SK-N-SH (cell line): ENCODE measurements around the gene SH3PXD2B. TPM values are rescaled to one million over a fixed set of nuclear protein-coding genes. Genes with fewer than 3 reads are reported as not detected.
"Not testable (repeated sequence)": the region's sequence is repeated elsewhere in the genome, so short reads cannot be mapped to it uniquely, and the experiment has no call there.

Experiments used
- CTCF ChIA-PET: fragments of 300-600, 350-600 bp; formaldehyde crosslinking; extraction: SDS; loops from one replicate; lab custom pipeline; 2021; lab: Yijun Ruan, JAX
- POLR2A ChIA-PET: fragments of 350-600 bp; sonication (Branson Sonifier 250); formaldehyde crosslinking; extraction: SDS; loops from one replicate; lab custom pipeline; 2020; ENCODE audit warnings: antibody characterized with exemption, inconsistent platforms; lab: Yijun Ruan, JAX
- DNase-seq: peaks from one replicate; pipeline ENCODE4 v3.0.0; 2012
- H2AFZ ChIP-seq: fragments of 200-600 bp; sonication (generic); 2 replicates; pipeline ENCODE4 v1.8.1; 2016; ENCODE audit warnings: antibody characterized with exemption, mild to moderate bottlenecking, low read depth
- H3F3A ChIP-seq: fragments of 200-600 bp; sonication (generic); replicated peaks from 2 replicates; pipeline ENCODE3; 2016; ENCODE audit warnings: antibody characterized with exemption, mild to moderate bottlenecking; ENCODE audit not compliant: insufficient read depth
- H3K27ac ChIP-seq, 2 experiments: fragments of 200-500 bp in 1 of 2; fragments of 200-600 bp in 1 of 2; sonication (Bioruptor generic) in 1 of 2; sonication (generic), shearing (Covaris generic) in 1 of 2; 2 replicates each; pipeline versions ENCODE4 v1.5.1 to v1.6.1; 2014 to 2016; ENCODE audit warnings: low read depth in 2 of 2, inconsistent platforms in 1 of 2, low read length in 1 of 2, mild to moderate bottlenecking in 1 of 2, mixed read lengths in 1 of 2
- H3K27me3 ChIP-seq: fragments of 200-600 bp; sonication (generic), shearing (Covaris generic); 2 replicates; pipeline ENCODE4 v1.6.1; 2016; ENCODE audit warnings: mixed run types; ENCODE audit not compliant: insufficient read depth
- H3K36me3 ChIP-seq, 2 experiments: fragments of 200-500 bp in 1 of 2; fragments of 200-600 bp in 1 of 2; sonication (Bioruptor generic) in 1 of 2; sonication (generic) in 1 of 2; replicated peaks in 1 of 2; 2 replicates each; pipeline versions ENCODE3 to v1.5.1; 2014 to 2016; ENCODE audit warnings: low read length in 1 of 2, mild to moderate bottlenecking in 1 of 2; ENCODE audit not compliant: insufficient read depth in 2 of 2, control insufficient read depth in 1 of 2
- H3K4me1 ChIP-seq, 2 experiments: fragments of 200-500 bp in 1 of 2; fragments of 200-600 bp in 1 of 2; sonication (Bioruptor generic) in 1 of 2; sonication (generic), shearing (Covaris generic) in 1 of 2; 2 replicates each; pipeline versions ENCODE4 v1.5.1 to v1.6.1; 2014 to 2016; ENCODE audit warnings: low read depth in 1 of 2, low read length in 1 of 2, mixed run types in 1 of 2; ENCODE audit not compliant: insufficient read depth in 2 of 2, control insufficient read depth in 1 of 2
- H3K4me2 ChIP-seq: fragments of 200-600 bp; sonication (generic), shearing (Covaris generic); 2 replicates; pipeline ENCODE4 v1.6.1; 2017; ENCODE audit warnings: mixed run types
- H3K4me3 ChIP-seq, 2 experiments: fragments of 200-500 bp in 1 of 2; fragments of 200-600 bp in 1 of 2; sonication (Bioruptor generic) in 1 of 2; sonication (generic), shearing (Covaris generic) in 1 of 2; 2 replicates each; pipeline versions ENCODE4 v1.5.1 to v1.8.1; 2014 to 2016; ENCODE audit warnings: low read depth in 2 of 2, inconsistent platforms in 1 of 2, low read length in 1 of 2, mild to moderate bottlenecking in 1 of 2, mixed read lengths in 1 of 2, moderate library complexity in 1 of 2
- H3K79me2 ChIP-seq: fragments of 200-600 bp; sonication (generic); 2 replicates; pipeline ENCODE4 v1.8.1; 2017; ENCODE audit warnings: mild to moderate bottlenecking; ENCODE audit not compliant: insufficient read depth
- H3K9ac ChIP-seq: fragments of 200-600 bp; sonication (generic); 2 replicates; pipeline ENCODE4 v1.6.1; 2017; ENCODE audit warnings: mixed run types
- H3K9me2 ChIP-seq: fragments of 200-600 bp; sonication (generic); 2 replicates; pipeline ENCODE4 v1.6.1; 2017; ENCODE audit warnings: mixed run types
- H3K9me3 ChIP-seq: fragments of 200-600 bp; sonication (generic); 2 replicates; pipeline ENCODE4 v1.6.1; 2017; ENCODE audit warnings: mixed run types, mild to moderate bottlenecking, moderate library complexity
- H4K20me1 ChIP-seq: fragments of 200-600 bp; sonication (generic); 2 replicates; pipeline ENCODE4 v1.6.1; 2017; ENCODE audit warnings: mild to moderate bottlenecking, mixed run types; ENCODE audit not compliant: insufficient read depth
- CHD2 ChIP-seq: fragments of 150-350 bp; IDR thresholded peaks from 2 replicates; pipeline ENCODE4 v1.6.1; 2018; ENCODE audit warnings: low read length; ENCODE audit not compliant: partially characterized antibody
- ELF1 ChIP-seq: IDR thresholded peaks from 2 replicates; pipeline ENCODE4 v1.4.0; 2012
- EP300 ChIP-seq, 2 experiments: IDR thresholded peaks; 2 replicates each; pipeline versions ENCODE4 v1.4.0 to v1.6.1; 2012; ENCODE audit warnings: borderline replicate concordance in 1 of 2, low read depth in 1 of 2, low read length in 1 of 2
- FOSL2 ChIP-seq: IDR thresholded peaks from 2 replicates; pipeline ENCODE4 v1.4.0; 2012; ENCODE audit warnings: low read depth, mild to moderate bottlenecking, moderate library complexity, borderline replicate concordance
- FOXJ3 ChIP-seq: sonication (generic); formaldehyde crosslinking; IDR thresholded peaks from 2 replicates; pipeline ENCODE4 v1.5.1; 2020; ENCODE audit warnings: mild to moderate bottlenecking, missing genetic modification reagents
- GABPA ChIP-seq: IDR thresholded peaks from 2 replicates; pipeline ENCODE4 v1.4.0; 2012; ENCODE audit warnings: low read depth, mild to moderate bottlenecking
- IRF3 ChIP-seq: fragments of 150-350 bp; IDR thresholded peaks from 2 replicates; pipeline ENCODE4 v1.6.1; 2016; ENCODE audit warnings: mild to moderate bottlenecking, low read depth, low read length
- JUND ChIP-seq: IDR thresholded peaks from 2 replicates; pipeline ENCODE4 v1.4.0; 2012
- MAX ChIP-seq: IDR thresholded peaks from 2 replicates; pipeline ENCODE4 v1.4.0; 2012; ENCODE audit warnings: low read depth
- NFIC ChIP-seq: IDR thresholded peaks from 2 replicates; pipeline ENCODE4 v1.4.0; 2012; ENCODE audit warnings: borderline replicate concordance
- NRF1 ChIP-seq: IDR thresholded peaks from 2 replicates; pipeline ENCODE4 v1.6.1; 2012; ENCODE audit warnings: low read depth, mild to moderate bottlenecking, low read length
- POLR2AphosphoS5 ChIP-seq: IDR thresholded peaks from 2 replicates; pipeline ENCODE4 v1.6.1; 2012; ENCODE audit warnings: low read depth, low read length
- REST ChIP-seq: IDR thresholded peaks from 2 replicates; pipeline ENCODE4 v1.6.1; 2012; ENCODE audit warnings: mild to moderate bottlenecking, low read depth, low read length, moderate library complexity
- RFX5 ChIP-seq: IDR thresholded peaks from 2 replicates; pipeline ENCODE4 v1.6.1; 2012; ENCODE audit warnings: mild to moderate bottlenecking, improper control_type of control experiment, low read length
- RXRA ChIP-seq: IDR thresholded peaks from 2 replicates; pipeline ENCODE4 v1.4.0; 2012; ENCODE audit warnings: low read depth, mild to moderate bottlenecking, borderline replicate concordance
- TCF12 ChIP-seq: IDR thresholded peaks from 2 replicates; pipeline ENCODE4 v1.4.0; 2012
- USF1 ChIP-seq: IDR thresholded peaks from 2 replicates; pipeline ENCODE4 v1.4.0; 2012; ENCODE audit warnings: low read depth, borderline replicate concordance
- USF2 ChIP-seq: fragments of 150-350 bp; IDR thresholded peaks from 2 replicates; pipeline ENCODE4 v1.6.1; 2017; ENCODE audit warnings: antibody characterized with exemption, low read length, low read depth, borderline replicate concordance
- YY1 ChIP-seq: IDR thresholded peaks from 2 replicates; pipeline ENCODE4 v1.4.0; 2012; ENCODE audit warnings: low read depth, mild to moderate bottlenecking
- ZBTB33 ChIP-seq: IDR thresholded peaks from 2 replicates; pipeline ENCODE4 v1.4.0; 2012; ENCODE audit warnings: low read depth, borderline replicate concordance
- WGBS: methylation state at CpG from one replicate; pipeline ENCODE4 v1.1.6; 2017; ENCODE audit warnings: low lambda C conversion rate; 5-methylcytosine and 5-hydroxymethylcytosine counted together
- polyA plus RNA-seq, 3 experiments: library from polyadenylated mRNA; depleted of rRNA; stranded (reverse); fragments of >200 nt; gene quantifications; 2 replicates each; pipeline ENCODE4 v1.2.3, GENCODE V29; 2012

The SH3PXD2B gene
- polyA plus RNA-seq, 1 of the 3 experiments (the other 2 are of a cell fraction): 15.0 TPM

- H2AFZ ChIP-seq, H3K9ac ChIP-seq, H3K4me2 ChIP-seq, H3K9me3 ChIP-seq, POLR2A ChIA-PET, H3K4me3 ChIP-seq, H3K9me2 ChIP-seq, DNase-seq, H3K27me3 ChIP-seq: not testable (repeated sequence)
- Histone ChIP-seq H3K79me2 (peaks cover 31% of the 10 kb centered on the region), H4K20me1 (peaks cover 56% of the 10 kb centered on the region), H3K4me1 (peaks cover 29 to 31% of the 10 kb centered on the region in 2 experiments), H3K27ac (0 out of 4 replicates have a peak overlapping the region, but pooled peaks of 1 of the 2 experiments have one; percentile 16), H3F3A (peaks cover 22% of the 10 kb centered on the region), H3K36me3 (peaks cover 20 to 37% of the 10 kb centered on the region in 2 experiments)
- 94% methylated on average over 5 of the region's 5 CpGs for WGBS
- CTCF ChIA-PET: interaction anchor here (1.0 kb wide), 1 partner anchor 41 kb away, joined by 3 read pairs; no protein-coding TSS in a partner anchor
Measured at GRCh38 chr5:172409477-172409876, 44.8 kb downstream of the SH3PXD2B start.

- H3K4me1 ChIP-seq: peaks cover 16 to 21% of the 10 kb centered on the region in 2 experiments
- peak; percentile 46; the same call in 1 of the 2 replicates for TF ChIP-seq NFIC
- 0 out of 2 replicates have a peak, but pooled peaks have one; percentile 6 for TF ChIP-seq TCF12
- no peak for TF ChIP-seq USF2
- TF ChIP-seq GABPA: no peak
- no peak for TF ChIP-seq EP300 (IDR thresholded peaks at IDR 0.05; ENCODE audit: borderline replicate concordance in 1 of 2, low read depth in 1 of 2, low read length in 1 of 2)
- no peak for TF ChIP-seq JUND
- TF ChIP-seq MAX: no peak
- no peak for TF ChIP-seq POLR2AphosphoS5
- TF ChIP-seq YY1: no peak
- no peak for TF ChIP-seq CHD2
- no peak for TF ChIP-seq USF1
- peak; percentile 53; the same call in 1 of the 2 replicates for TF ChIP-seq FOSL2
- no peak for TF ChIP-seq IRF3
- no peak for TF ChIP-seq RFX5
- no peak for TF ChIP-seq RXRA
- TF ChIP-seq ELF1: no peak
- no peak for TF ChIP-seq NRF1
- no peak for TF ChIP-seq ZBTB33
- TF ChIP-seq REST: no peak
- no peak for TF ChIP-seq FOXJ3 (CRISPR knock-in tag)
Measured at GRCh38 chr5:172407822-172408221, 46.5 kb downstream of the SH3PXD2B start.

More at GRCh38 chr5:172407822-172408221, 46.5 kb downstream of the SH3PXD2B start:
- Histone ChIP-seq H3K9me2 (no peaks in the 10 kb centered on the region), H3F3A (peaks cover 13% of the 10 kb centered on the region), H3K79me2 (peaks cover 24% of the 10 kb centered on the region), H3K4me2 (no peak overlapping the region), H3K9me3 (no peaks in the 10 kb centered on the region), H3K4me3 (no peak overlapping the region), H3K27me3 (no peaks in the 10 kb centered on the region), H3K36me3 (peaks cover 30 to 33% of the 10 kb centered on the region in 2 experiments), H4K20me1 (peaks cover 44% of the 10 kb centered on the region), H2AFZ (no peak overlapping the region), H3K27ac (peak overlapping the region in 1 of 2 experiments; percentile 8; a peak in 2 of 4 replicates), H3K9ac (no peak overlapping the region)
- 57% methylated on average over 9 of the region's 9 CpGs for WGBS
- POLR2A ChIA-PET: no interaction called here
- no peak for DNase-seq
- CTCF ChIA-PET: interaction anchor here (0.8 to 3.6 kb wide), 2 partner anchors 44 to 71 kb away, joined by 3 to 19 read pairs; no protein-coding TSS in a partner anchor
